Retina (tissue), 1 donor: ENCODE results near the gene FBXO10.
"Not testable (repeated sequence)": the region's sequence is repeated elsewhere in the genome, so short reads cannot be mapped to it uniquely, and the experiment has no call there.

Source experiments
- DNase-seq: peaks from one replicate; pipeline ENCODE4 v3.0.0-alpha.2; 2016

The FBXO10 gene

GRCh38 chr9:37549527-37549926, 26.7 kb downstream of the FBXO10 start:
- DNase-seq: no peak

DNA sequence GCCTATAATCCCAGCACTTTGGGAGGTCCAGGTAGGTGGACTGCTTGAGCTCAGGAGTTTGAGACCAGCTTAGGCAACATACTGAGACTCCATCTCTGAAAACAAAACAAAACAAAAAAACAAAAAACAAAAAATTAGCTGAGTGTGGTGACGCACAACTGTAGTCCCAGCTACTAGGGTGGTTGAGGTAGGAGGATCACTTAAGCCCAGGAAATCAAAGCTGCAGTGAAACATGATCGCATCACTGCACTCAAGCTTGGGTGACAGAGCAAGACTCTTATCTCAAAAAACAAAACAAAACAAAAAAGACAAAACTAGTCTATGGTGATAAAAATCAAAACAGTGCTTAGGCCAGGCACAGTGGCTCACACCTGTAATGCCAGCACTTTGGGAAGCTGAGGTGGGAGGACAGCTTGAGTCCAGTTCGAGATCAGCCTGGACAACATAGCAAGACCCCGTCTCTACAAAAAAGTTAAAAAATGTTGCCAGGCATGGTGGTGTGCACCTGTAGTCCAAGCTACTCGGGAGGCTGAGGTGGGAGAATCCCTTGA, 28.8 kb downstream of the FBXO10 start:
- DNase-seq: no peak

DNA sequence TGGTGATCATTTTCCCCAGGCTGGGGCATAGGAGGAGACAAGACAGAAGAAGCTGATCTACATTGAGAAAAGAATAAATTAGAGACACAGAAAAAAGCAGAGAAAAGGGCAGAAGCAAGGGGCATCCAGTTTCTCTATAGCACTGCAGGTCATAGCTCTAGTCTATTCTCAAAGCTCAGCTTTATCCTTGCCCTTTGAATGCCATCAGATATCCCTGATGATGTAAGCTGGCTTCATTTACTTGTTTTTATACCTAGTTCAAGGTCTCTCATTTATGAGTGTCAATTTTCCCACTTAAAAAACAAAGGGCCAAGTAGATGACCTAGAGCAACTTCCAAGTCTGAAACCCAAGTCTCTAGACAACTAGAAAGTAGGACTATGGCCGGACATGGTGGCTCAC, 32.7 kb downstream of the FBXO10 start:
- DNase-seq: no peak

GRCh38 chr9:37542895-37543294, 33.3 kb downstream of the FBXO10 start:
- no peak for DNase-seq

DNA sequence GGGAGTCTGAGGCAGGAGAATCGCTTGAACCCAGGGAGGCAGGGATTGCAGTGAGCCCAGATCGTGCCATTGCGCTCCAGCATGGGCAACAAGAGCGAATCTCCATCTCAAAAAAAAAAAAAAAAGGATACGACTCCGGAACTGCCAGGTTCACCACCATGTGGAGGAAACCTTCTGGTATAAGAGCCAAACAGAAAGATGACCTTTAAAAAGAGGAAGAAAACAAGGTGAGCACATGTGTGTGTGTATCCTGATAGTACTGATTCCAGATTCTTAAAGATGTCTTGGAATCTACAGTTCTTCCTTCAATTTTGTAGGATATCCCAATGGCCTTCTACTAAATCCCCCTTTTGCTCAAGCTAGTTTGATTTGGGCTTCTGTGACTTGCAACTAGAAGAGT, 33.7 kb downstream of the FBXO10 start:
- no peak for DNase-seq

DNA sequence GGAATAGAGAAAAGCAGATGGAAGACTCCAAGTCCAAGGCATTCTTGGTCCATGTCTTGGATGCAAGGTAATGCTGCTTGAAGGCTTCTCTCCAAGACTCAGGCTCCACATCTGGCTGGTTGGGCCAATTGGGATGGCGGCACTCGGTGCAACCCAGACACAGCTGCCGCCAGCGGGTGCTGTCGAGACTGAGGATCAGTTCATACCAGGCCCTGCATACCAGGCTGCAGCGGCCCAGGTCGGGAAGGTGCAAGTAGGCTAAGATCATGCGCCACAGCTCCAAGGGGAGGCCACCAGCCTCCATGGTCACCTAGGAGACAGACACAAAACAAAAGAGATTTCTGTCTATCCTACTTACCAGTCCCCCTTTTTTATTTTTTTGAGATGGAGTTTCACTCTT, 34.7 kb downstream of the FBXO10 start:
- no peak for DNase-seq

- DNase-seq: no peak
Observed at GRCh38 chr9:37540634-37541033, 35.5 kb downstream of the FBXO10 start.

- no peak for DNase-seq
Observed at GRCh38 chr9:37539634-37540033, 36.5 kb downstream of the FBXO10 start.

GRCh38 chr9:37538099-37538498, 38.1 kb downstream of the FBXO10 start:
- no peak for DNase-seq

GRCh38 chr9:37534901-37535300, 41.3 kb downstream of the FBXO10 start:
- peak; percentile 58 for DNase-seq

- DNase-seq: no peak
Observed at GRCh38 chr9:37534412-37534811, 41.8 kb downstream of the FBXO10 start.

DNA sequence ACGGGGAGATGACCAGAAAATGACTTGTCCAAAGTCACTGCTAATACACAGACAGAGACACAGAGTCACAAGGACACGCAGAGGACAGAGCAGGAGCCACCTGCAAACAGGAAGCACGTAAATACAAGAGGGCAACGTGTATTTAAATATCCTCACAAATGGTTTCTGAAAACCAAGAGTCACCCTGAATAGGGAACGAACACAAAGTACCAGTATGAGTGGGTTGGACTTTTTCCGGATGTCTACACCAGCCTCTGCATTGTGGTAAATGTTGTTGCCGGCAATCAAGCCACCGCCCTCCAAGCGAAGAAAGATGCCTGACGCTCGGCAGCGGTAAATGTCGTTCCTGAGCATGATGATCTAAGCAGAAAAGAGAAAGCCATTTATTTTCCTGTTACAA, 44.5 kb downstream of the FBXO10 start:
- no peak for DNase-seq

GRCh38 chr9:37528652-37529471, 47.3 kb downstream of the FBXO10 start:
- DNase-seq: no peak

GRCh38 chr9:37523916-37524315, 52.3 kb downstream of the FBXO10 start:
- no peak for DNase-seq

GRCh38 chr9:37522971-37523370, 53.2 kb downstream of the FBXO10 start:
- no peak for DNase-seq

DNA sequence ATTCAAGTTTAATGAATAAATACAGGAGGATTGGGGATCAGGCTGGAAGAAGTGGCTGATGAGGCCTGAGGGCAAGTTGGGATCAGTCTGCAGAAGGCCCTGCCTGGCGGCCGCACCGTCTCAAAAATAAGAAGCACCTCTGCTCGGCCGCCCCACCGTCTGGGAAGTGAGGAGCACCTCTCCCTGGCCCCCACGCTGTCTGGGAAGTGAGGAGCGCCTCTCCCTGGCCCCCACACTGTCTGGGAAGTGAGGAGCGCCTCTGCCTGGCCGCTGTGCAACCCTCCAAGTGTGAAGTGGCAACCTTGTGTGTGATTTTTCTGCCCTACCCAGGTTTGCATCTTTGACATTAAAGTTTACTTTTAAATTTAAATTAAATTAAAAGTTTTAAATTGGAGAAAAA, 55.1 kb downstream of the FBXO10 start:
- no peak for DNase-seq

GRCh38 chr9:37520641-37521040, 55.5 kb downstream of the FBXO10 start:
- DNase-seq: no peak

DNA sequence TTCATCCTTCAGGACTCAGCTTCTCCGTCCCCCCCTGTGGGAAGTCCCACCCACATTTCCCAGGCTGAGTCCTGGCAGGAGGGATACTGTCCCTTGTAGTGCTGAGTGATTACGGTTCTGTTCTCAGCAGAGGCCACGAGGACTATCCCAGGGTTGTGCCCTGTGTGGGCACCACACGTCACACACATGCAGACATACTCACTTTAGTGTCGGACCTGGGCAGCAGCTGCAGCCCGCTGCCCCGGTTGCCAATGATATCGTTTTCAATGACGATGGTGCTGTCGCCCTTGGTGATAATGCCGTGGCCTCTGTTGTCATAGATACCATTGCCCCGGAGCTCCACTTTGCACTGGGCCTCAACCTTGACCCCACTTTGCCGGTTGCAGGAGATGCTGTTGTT, 58.3 kb downstream of the FBXO10 start:
- DNase-seq: no peak

- no peak for DNase-seq
Observed at GRCh38 chr9:37515620-37516258, 60.4 kb downstream of the FBXO10 start.

DNA sequence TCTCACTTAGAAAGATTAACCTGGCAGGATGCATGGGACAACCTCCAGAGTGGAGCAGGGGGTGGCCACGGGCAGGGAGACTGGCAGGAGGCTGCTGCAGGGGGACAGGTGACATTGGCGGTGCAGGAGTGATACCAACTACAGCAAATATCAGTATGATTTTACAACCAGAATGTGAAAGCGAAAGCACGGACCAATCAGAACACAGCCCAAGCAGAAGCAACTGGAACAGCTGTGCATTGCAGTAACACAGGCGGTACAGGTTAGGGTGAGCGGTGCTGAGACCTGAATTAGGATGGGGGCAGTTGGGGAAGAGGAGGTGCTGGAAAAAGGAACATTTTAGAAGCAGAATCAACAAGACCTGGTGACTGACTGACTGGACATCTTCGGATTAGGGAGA, 61.2 kb downstream of the FBXO10 start:
- no peak for DNase-seq

GRCh38 chr9:37514415-37514814, 61.8 kb downstream of the FBXO10 start:
- not testable (repeated sequence) for DNase-seq

- DNase-seq: no peak
Observed at GRCh38 chr9:37512437-37512836, 63.7 kb downstream of the FBXO10 start.

DNA sequence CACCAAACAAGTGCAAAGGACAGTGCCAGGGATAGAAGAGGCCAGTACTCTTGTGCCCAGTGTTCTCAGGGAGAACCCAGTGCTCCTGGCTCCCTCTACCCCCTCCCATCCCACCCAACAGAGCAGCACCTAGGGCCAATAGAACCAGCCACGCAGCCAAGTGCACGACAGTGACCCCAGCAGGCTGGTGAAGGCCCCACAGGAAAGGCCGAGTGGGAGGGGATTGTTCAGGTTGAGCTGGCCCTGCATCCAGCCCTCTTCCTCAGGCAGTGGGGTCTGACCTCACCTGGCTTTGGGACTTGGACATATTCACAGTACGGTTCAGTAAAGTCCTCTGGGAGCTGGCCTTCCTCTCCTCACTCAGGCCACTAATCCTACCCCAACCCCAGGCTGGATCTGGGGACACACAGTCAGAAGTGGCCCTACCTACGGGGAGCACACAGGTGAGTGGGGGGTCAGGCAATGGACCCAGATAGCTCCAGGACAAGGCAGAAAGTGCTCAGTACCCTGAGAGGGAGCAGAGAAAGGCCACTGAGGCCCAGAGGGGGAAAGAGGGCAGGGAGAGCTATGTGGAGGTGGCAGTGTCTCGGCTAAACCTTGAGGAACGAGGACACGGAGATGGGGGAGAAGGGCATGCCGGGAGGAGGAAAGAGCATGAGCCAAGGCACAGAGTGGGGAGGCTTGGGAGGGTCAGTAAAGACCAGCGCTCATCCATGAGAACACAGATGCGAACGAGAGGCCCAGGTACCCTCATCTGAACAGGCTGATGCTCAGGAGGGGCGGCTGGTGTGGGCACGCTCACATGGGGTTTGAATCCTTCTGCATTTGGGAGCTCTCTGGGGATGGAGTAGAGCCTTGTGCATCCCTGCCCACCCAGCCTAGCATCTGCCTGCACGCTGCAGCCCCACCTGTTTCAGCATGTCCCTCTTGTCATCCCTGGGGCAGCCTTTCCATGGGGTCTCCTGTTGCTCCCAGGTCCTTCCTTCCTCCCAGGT, 64.9 kb downstream of the FBXO10 start:
- no peak for DNase-seq
